Activated CD4-positive, alpha-beta memory T cell treated with anti-CD3 and anti-CD28 coated beads, Interleukin-2, amount 10 ng/mL, durations not matched to agents 7 days and 5 days (primary cell): ENCODE data around the gene CEP19. TPM values are rescaled to one million over a fixed set of nuclear protein-coding genes. Genes with fewer than 3 reads are reported as not detected.

Experiments
- total RNA-seq, 2 experiments: library from RNA; stranded (reverse); gene quantifications; one replicate each; pipeline ENCODE4 v1.2.3, GENCODE V29; 2021

Gene CEP19
- total RNA-seq, 2 experiments from 2014 or later: 5.3 to 5.5 TPM

Other genes with a start within 250 kb of the CEP19 start
- gene RNF168, start 208.5 kb downstream of the CEP19 start, total RNA-seq: 10 to 100 TPM; 45.0 to 45.6 TPM
- gene SMCO1, start 196.9 kb downstream of the CEP19 start, total RNA-seq: not detected
- gene WDR53, start 143.7 kb downstream of the CEP19 start, total RNA-seq: 10 to 100 TPM; 27.2 to 29.3 TPM
- 10 to 100 TPM; 19.7 TPM for gene FBXO45, start 143.6 kb downstream of the CEP19 start, total RNA-seq
- gene NRROS, start 72.6 kb downstream of the CEP19 start, total RNA-seq: 10 to 100 TPM; 50.1 to 52.8 TPM
- gene PIGX, start 127 bp upstream of the CEP19 start, total RNA-seq: 10 to 100 TPM; 47.2 to 50.0 TPM
- 100 to 1,000 TPM; 118 to 119 TPM for gene PAK2, start 27.6 kb upstream of the CEP19 start, total RNA-seq
- 10 to 100 TPM; 37.9 to 42.3 TPM for gene SENP5, start 155.7 kb upstream of the CEP19 start, total RNA-seq
- 10 to 100 TPM; 54.6 to 55.6 TPM for gene NCBP2, start 230.3 kb upstream of the CEP19 start, total RNA-seq